Activated CD4-positive, alpha-beta T cell treated with anti-CD3 and anti-CD28 coated beads for 1 hour (primary cell): Measurements from ENCODE around the gene ARHGAP31.

Experiments used
- DNase-seq: peaks from one replicate; pipeline ENCODE4 v3.0.0-alpha.2; 2020

ARHGAP31 gene

GRCh38 chr3:119401069-119401468 is 106.9 kb downstream of the ARHGAP31 start:
- no peak for DNase-seq

GRCh38 chr3:119401503-119402440 is 107.6 kb downstream of the ARHGAP31 start:
- DNase-seq: no peak

GRCh38 chr3:119402791-119403190 is 108.6 kb downstream of the ARHGAP31 start:
- no peak for DNase-seq

GRCh38 chr3:119403201-119403600 is 109.0 kb downstream of the ARHGAP31 start:
- no peak for DNase-seq

- no peak for DNase-seq
Measured at GRCh38 chr3:119405315-119405714, 111.1 kb downstream of the ARHGAP31 start.

GRCh38 chr3:119408243-119408950 is 114.2 kb downstream of the ARHGAP31 start:
- DNase-seq: no peak

GRCh38 chr3:119409844-119410243 is 115.7 kb downstream of the ARHGAP31 start:
- DNase-seq: no peak

- DNase-seq: no peak
Measured at GRCh38 chr3:119413603-119414280, 119.6 kb downstream of the ARHGAP31 start.

GRCh38 chr3:119416873-119417272 is 122.7 kb downstream of the ARHGAP31 start:
- no peak for DNase-seq

- DNase-seq: no peak
Measured at GRCh38 chr3:119417771-119418512, 123.8 kb downstream of the ARHGAP31 start.

GRCh38 chr3:119418641-119419040 is 124.5 kb downstream of the ARHGAP31 start:
- DNase-seq: no peak

GRCh38 chr3:119420196-119420595 is 126.0 kb downstream of the ARHGAP31 start:
- no peak for DNase-seq

GRCh38 chr3:119427669-119428068 is 133.5 kb downstream of the ARHGAP31 start:
- no peak for DNase-seq

- no peak for DNase-seq
Measured at GRCh38 chr3:119428538-119428937, 134.4 kb downstream of the ARHGAP31 start.

- DNase-seq: no peak
Measured at GRCh38 chr3:119433613-119434325, 139.6 kb downstream of the ARHGAP31 start.

GRCh38 chr3:119434703-119435102 is 140.5 kb downstream of the ARHGAP31 start:
- no peak for DNase-seq

GRCh38 chr3:119436977-119437376 is 142.8 kb downstream of the ARHGAP31 start:
- DNase-seq: no peak

GRCh38 chr3:119437691-119438258 is 143.6 kb downstream of the ARHGAP31 start:
- no peak for DNase-seq

GRCh38 chr3:119443179-119443578 is 149.0 kb downstream of the ARHGAP31 start:
- DNase-seq: no peak

- no peak for DNase-seq
Measured at GRCh38 chr3:119444590-119444989, 150.4 kb downstream of the ARHGAP31 start.

- no peak for DNase-seq
Measured at GRCh38 chr3:119453822-119454221, 159.6 kb downstream of the ARHGAP31 start.

- no peak for DNase-seq
Measured at GRCh38 chr3:119456469-119456868, 162.3 kb downstream of the ARHGAP31 start.
